LNCaP clone FGC (cell line): ENCODE measurements around the gene HRH1.
"Not testable (repeated sequence)": the region's sequence is repeated elsewhere in the genome, so short reads cannot be mapped to it uniquely, and the experiment has no call there.

Experiments used
- DNase-seq: peaks from one replicate; pipeline ENCODE4 v3.0.0-alpha.2; 2011; ENCODE audit warnings: low read depth
- H3K4me3 ChIP-seq: 2 replicates; pipeline ENCODE4 v1.5.1; 2011; ENCODE audit warnings: mild to moderate bottlenecking, low read depth, low read length, control low read depth
- CTCF ChIP-seq: IDR thresholded peaks from 2 replicates; pipeline ENCODE4 v1.5.1; 2012; ENCODE audit warnings: mild to moderate bottlenecking; ENCODE audit not compliant: control insufficient read depth, insufficient read depth; ENCODE audit errors: extremely low read depth

HRH1 gene

GRCh38 chr3:11254876-11255275, 100.6 kb downstream of the HRH1 start:
- no peak overlapping the region for H3K4me3 ChIP-seq
- TF ChIP-seq CTCF: no peak
- no peak for DNase-seq

GRCh38 chr3:11255537-11255936, 101.2 kb downstream of the HRH1 start:
- H3K4me3 ChIP-seq, DNase-seq: not testable (repeated sequence)

GRCh38 chr3:11258958-11259357, 104.7 kb downstream of the HRH1 start:
- DNase-seq: no peak
- no peak for TF ChIP-seq CTCF
- no peak overlapping the region for H3K4me3 ChIP-seq

GRCh38 chr3:11260460-11260859, 106.2 kb downstream of the HRH1 start:
- no peak for DNase-seq
- no peak overlapping the region for H3K4me3 ChIP-seq
- TF ChIP-seq CTCF: no peak

GRCh38 chr3:11269007-11269406, 114.7 kb downstream of the HRH1 start:
- no peak overlapping the region for H3K4me3 ChIP-seq
- TF ChIP-seq CTCF: no peak
- DNase-seq: no peak

GRCh38 chr3:11271986-11272904, 118.0 kb downstream of the HRH1 start, which contains the start of gene ATG7:
TSS of gene ATG7 (plus strand) at chr3:11272397. CDS start at chr3:11298696, 26,299 bp downstream.
- TF ChIP-seq CTCF: no peak

GRCh38 chr3:11272906-11273574, 118.7 kb downstream of the HRH1 start:
- no peak for DNase-seq

More at GRCh38 chr3:11271986-11272904, 118.0 kb downstream of the HRH1 start, which contains the start of gene ATG7:
- DNase-seq: peak; percentile 78
- H3K4me3 ChIP-seq: peak within 1 kb of the TSS; percentile 77

More at GRCh38 chr3:11272906-11273574, 118.7 kb downstream of the HRH1 start:
- H3K4me3 ChIP-seq: peak overlapping the region; percentile 77
- TF ChIP-seq CTCF: no peak
